Measurements from ENCODE around the gene COBLL1. TPM values are rescaled to one million over a fixed set of nuclear protein-coding genes. Genes with fewer than 3 reads are reported as not detected.

The COBLL1 gene
- polyA plus RNA-seq, 1 donor (not counting 4 experiments of a cell fraction or from before 2014, with no cell fraction given), result 14.9 TPM

DNA sequence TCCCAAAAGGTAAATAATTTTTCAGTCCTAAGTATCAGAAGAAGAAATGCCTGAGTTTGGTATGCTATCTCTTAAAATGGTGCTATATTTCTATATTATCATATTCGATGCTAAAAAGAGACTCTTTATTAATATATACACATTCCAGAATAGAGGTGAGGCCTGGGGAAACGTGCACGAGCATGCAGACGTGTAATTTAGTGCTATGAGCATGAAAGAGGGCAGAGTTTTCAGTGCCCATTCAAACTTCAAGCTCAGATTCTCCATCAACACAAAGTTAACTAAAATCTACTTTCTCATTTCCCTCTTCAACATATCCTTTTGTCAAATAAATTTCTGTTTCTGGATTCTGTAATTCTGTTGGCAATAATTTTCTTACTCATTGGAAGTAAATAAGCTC, 5.7 kb upstream of the COBLL1 start:
- Histone ChIP-seq H3K9me1 (ENCODE audit: control insufficient read depth, extremely low read depth, insufficient read depth, low read length) (no peaks in the 10 kb centered on the region), H4K20me1 (ENCODE audit: control insufficient read depth, extremely low read depth, insufficient read depth, low read length) (no peaks in the 10 kb centered on the region), H3K79me2 (ENCODE audit: control insufficient read depth, insufficient read depth, low read length) (no peaks in the 10 kb centered on the region), H3K4me3 (ENCODE audit: control insufficient read depth in 2 of 3, extremely low read depth in 1 of 3, insufficient read depth in 2 of 3, low read depth in 1 of 3, low read length in 3 of 3) (peak overlapping the region in 2 of 3 experiments; percentile 29 to 54), H3K36me3 (ENCODE audit: control insufficient read depth in 2 of 2, extremely low read depth in 1 of 2, insufficient read depth in 2 of 2, low read length in 2 of 2) (no peaks in the 10 kb centered on the region), H2AFZ (ENCODE audit: control insufficient read depth, low read length) (peak overlapping the region; percentile 24), H3K27me3 (ENCODE audit: control insufficient read depth, extremely low read depth, insufficient read depth, low read length) (no peaks in the 10 kb centered on the region), H3K27ac (ENCODE audit: control insufficient read depth, insufficient read depth, low read length) (peak overlapping the region; percentile 82), H3K4me1 (ENCODE audit: control insufficient read depth, extremely low read depth, insufficient read depth, low read length) (peaks cover 29% of the 10 kb centered on the region), H3K9ac (ENCODE audit: control insufficient read depth, extremely low read depth, insufficient read depth, low read length) (peak overlapping the region; percentile 48), H3K4me2 (ENCODE audit: control insufficient read depth, extremely low read depth, insufficient read depth, low read depth, low read length) (peak overlapping the region; percentile 80), H3K9me3 (ENCODE audit: control insufficient read depth, low read depth, low read length) (no peaks in the 10 kb centered on the region)
- no peak for TF ChIP-seq EZH2 (IDR thresholded peaks at IDR 0.05; ENCODE audit: low read length)
- TF ChIP-seq, protein P1, sequence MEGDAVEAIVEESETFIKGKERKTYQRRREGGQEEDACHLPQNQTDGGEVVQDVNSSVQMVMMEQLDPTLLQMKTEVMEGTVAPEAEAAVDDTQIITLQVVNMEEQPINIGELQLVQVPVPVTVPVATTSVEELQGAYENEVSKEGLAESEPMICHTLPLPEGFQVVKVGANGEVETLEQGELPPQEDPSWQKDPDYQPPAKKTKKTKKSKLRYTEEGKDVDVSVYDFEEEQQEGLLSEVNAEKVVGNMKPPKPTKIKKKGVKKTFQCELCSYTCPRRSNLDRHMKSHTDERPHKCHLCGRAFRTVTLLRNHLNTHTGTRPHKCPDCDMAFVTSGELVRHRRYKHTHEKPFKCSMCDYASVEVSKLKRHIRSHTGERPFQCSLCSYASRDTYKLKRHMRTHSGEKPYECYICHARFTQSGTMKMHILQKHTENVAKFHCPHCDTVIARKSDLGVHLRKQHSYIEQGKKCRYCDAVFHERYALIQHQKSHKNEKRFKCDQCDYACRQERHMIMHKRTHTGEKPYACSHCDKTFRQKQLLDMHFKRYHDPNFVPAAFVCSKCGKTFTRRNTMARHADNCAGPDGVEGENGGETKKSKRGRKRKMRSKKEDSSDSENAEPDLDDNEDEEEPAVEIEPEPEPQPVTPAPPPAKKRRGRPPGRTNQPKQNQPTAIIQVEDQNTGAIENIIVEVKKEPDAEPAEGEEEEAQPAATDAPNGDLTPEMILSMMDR (optimal IDR thresholded peaks at IDR 0.05 in 1 of 3, IDR thresholded peaks at IDR 0.05 in 1 of 3, conservative IDR thresholded peaks at IDR 0.05 in 1 of 3; ENCODE audit: extremely low read depth in 1 of 3, insufficient read depth in 2 of 3, low read length in 3 of 3), result no peak
- dilution Hi-C loops (cut with MboI; ENCODE audit: extremely low pct_ligation_motif_present, low sequenced_read_pairs), result no loop called here
- DNase-seq (ENCODE audit: low read depth, low spot score), result no peak
- peak; percentile 23 for FAIRE-seq

DNA sequence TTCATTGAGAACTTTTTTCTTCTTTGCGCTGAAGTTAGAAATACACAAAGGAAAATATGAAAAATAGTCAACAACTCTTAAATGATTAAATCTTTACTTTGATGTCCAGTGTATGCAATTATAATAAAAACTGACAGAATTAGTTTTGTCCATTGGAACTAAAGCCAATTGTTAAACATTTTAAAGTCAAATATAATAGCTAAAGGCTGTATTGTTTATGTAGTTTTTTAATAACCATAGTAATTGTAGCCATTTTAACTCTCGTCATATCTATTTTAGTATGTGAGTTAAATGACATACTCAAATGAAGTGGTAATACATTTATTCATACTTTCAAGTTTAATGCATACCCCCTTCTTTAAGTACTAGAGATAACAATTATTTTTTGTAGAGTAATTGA, 4.7 kb upstream of the COBLL1 start:
- Histone ChIP-seq H3K4me2 (ENCODE audit: control insufficient read depth, extremely low read depth, insufficient read depth, low read depth, low read length) (no peak overlapping the region), H3K9me1 (ENCODE audit: control insufficient read depth, extremely low read depth, insufficient read depth, low read length) (no peaks in the 10 kb centered on the region), H3K4me1 (ENCODE audit: control insufficient read depth, extremely low read depth, insufficient read depth, low read length) (peaks cover 32% of the 10 kb centered on the region), H3K9ac (ENCODE audit: control insufficient read depth, extremely low read depth, insufficient read depth, low read length) (no peak overlapping the region), H3K36me3 (ENCODE audit: control insufficient read depth in 2 of 2, extremely low read depth in 1 of 2, insufficient read depth in 2 of 2, low read length in 2 of 2) (no peaks in the 10 kb centered on the region), H3K9me3 (ENCODE audit: control insufficient read depth, low read depth, low read length) (no peaks in the 10 kb centered on the region), H2AFZ (ENCODE audit: control insufficient read depth, low read length) (no peak overlapping the region), H3K79me2 (ENCODE audit: control insufficient read depth, insufficient read depth, low read length) (no peaks in the 10 kb centered on the region), H4K20me1 (ENCODE audit: control insufficient read depth, extremely low read depth, insufficient read depth, low read length) (no peaks in the 10 kb centered on the region), H3K4me3 (ENCODE audit: control insufficient read depth in 2 of 3, extremely low read depth in 1 of 3, insufficient read depth in 2 of 3, low read depth in 1 of 3, low read length in 3 of 3) (no peak overlapping the region), H3K27ac (ENCODE audit: control insufficient read depth, insufficient read depth, low read length) (no peak overlapping the region), H3K27me3 (ENCODE audit: control insufficient read depth, extremely low read depth, insufficient read depth, low read length) (no peaks in the 10 kb centered on the region)
- TF ChIP-seq, protein P1 (optimal IDR thresholded peaks at IDR 0.05 in 1 of 3, IDR thresholded peaks at IDR 0.05 in 1 of 3, conservative IDR thresholded peaks at IDR 0.05 in 1 of 3; ENCODE audit: extremely low read depth in 1 of 3, insufficient read depth in 2 of 3, low read length in 3 of 3), result no peak
- no peak for TF ChIP-seq EZH2 (IDR thresholded peaks at IDR 0.05; ENCODE audit: low read length)
- dilution Hi-C loops (cut with MboI; ENCODE audit: extremely low pct_ligation_motif_present, low sequenced_read_pairs), result no loop called here
- DNase-seq (ENCODE audit: low read depth, low spot score) (no peak), FAIRE-seq (no peak)
